OCI-LY3 (cell line): ENCODE measurements around the gene ARID1B.

Source experiments
- CTCF ChIP-seq: fragments of 200-600, 300-600 bp; sonication (generic); IDR thresholded peaks from 2 replicates; pipeline ENCODE4 v1.5.1; 2014; ENCODE audit warnings: antibody characterized with exemption, low read length, low read depth
- EZH2phosphoT487 ChIP-seq: fragments of 200-600 bp; shearing (Covaris generic); IDR thresholded peaks from 2 replicates; pipeline ENCODE4 v1.6.1; 2018; ENCODE audit warnings: antibody characterized with exemption, mixed run types, low read depth

GRCh38 chr6:157110607-157111006 is 333.4 kb downstream of the ARID1B start:
- TF ChIP-seq CTCF (no peak), EZH2phosphoT487 (no peak)
